Astrocyte (in vitro differentiated cells and primary cell): ENCODE measurements around the gene ANKRD52. TPM values are rescaled to one million over a fixed set of nuclear protein-coding genes. Genes with fewer than 3 reads are reported as not detected.

Source experiments
- DNase-seq: peaks from one replicate; pipeline ENCODE4 v3.0.0-alpha.2; 2010; ENCODE audit warnings: low read depth
- FAIRE-seq: peaks from 2 replicates; lab custom pipeline; 2011; peaks lifted over from hg19 to GRCh38; lab: Jason Lieb, UNC
- H2AFZ ChIP-seq: 2 replicates; pipeline ENCODE4 v1.6.0; 2012; ENCODE audit warnings: low read depth, low read length, inconsistent platforms
- H3K27ac ChIP-seq: 2 replicates; pipeline ENCODE4 v1.5.1; 2011; ENCODE audit warnings: low read depth, low read length, inconsistent platforms
- H3K27me3 ChIP-seq: 2 replicates; pipeline ENCODE4 v1.6.0; 2011; ENCODE audit warnings: low read length, inconsistent platforms; ENCODE audit not compliant: insufficient read depth
- H3K36me3 ChIP-seq: 2 replicates; pipeline ENCODE4 v1.5.1; 2011; ENCODE audit warnings: low read length, inconsistent platforms; ENCODE audit not compliant: insufficient read depth
- H3K4me1 ChIP-seq: 2 replicates; pipeline ENCODE4 v1.5.1; 2011; ENCODE audit warnings: low read length, inconsistent platforms; ENCODE audit not compliant: insufficient read depth
- H3K4me2 ChIP-seq: 2 replicates; pipeline ENCODE4 v1.6.0; 2012; ENCODE audit warnings: low read length, inconsistent platforms
- H3K4me3 ChIP-seq: 2 replicates; pipeline ENCODE4 v1.5.1; 2011; ENCODE audit warnings: low read depth, mild to moderate bottlenecking, low read length, inconsistent platforms; ENCODE audit not compliant: insufficient read depth
- H3K79me2 ChIP-seq: 2 replicates; pipeline ENCODE4 v1.6.0; 2012; ENCODE audit warnings: mild to moderate bottlenecking, low read length, inconsistent platforms; ENCODE audit not compliant: insufficient read depth
- H3K9ac ChIP-seq: 2 replicates; pipeline ENCODE4 v1.6.0; 2012; ENCODE audit warnings: mild to moderate bottlenecking, low read length, inconsistent platforms
- H3K9me3 ChIP-seq: 2 replicates; pipeline ENCODE4 v1.5.1; 2012; ENCODE audit warnings: low read depth, mild to moderate bottlenecking, low read length, inconsistent platforms; ENCODE audit not compliant: insufficient read depth
- H4K20me1 ChIP-seq: 2 replicates; pipeline ENCODE4 v1.6.0; 2012; ENCODE audit warnings: low read length, inconsistent platforms; ENCODE audit not compliant: insufficient read depth
- H3K27ac Mint-ChIP-seq: one replicate; pipeline ENCODE4 v1.8.0; 2021; ENCODE audit warnings: mild to moderate bottlenecking, mixed read lengths; ENCODE audit not compliant: unreplicated experiment
- H3K27me3 Mint-ChIP-seq: one replicate; pipeline ENCODE4 v1.8.0; 2021; ENCODE audit warnings: low read depth, mixed read lengths; ENCODE audit not compliant: unreplicated experiment
- H3K36me3 Mint-ChIP-seq: one replicate; pipeline ENCODE4 v1.8.0; 2021; ENCODE audit warnings: low read depth, mixed read lengths; ENCODE audit not compliant: unreplicated experiment
- H3K4me1 Mint-ChIP-seq: one replicate; pipeline ENCODE4 v1.8.0; 2021; ENCODE audit warnings: low read depth, mixed read lengths; ENCODE audit not compliant: unreplicated experiment
- H3K4me3 Mint-ChIP-seq: one replicate; pipeline ENCODE4 v1.8.0; 2021; ENCODE audit warnings: mild to moderate bottlenecking, moderate library complexity, mixed read lengths; ENCODE audit not compliant: unreplicated experiment
- H3K9me3 Mint-ChIP-seq: one replicate; pipeline ENCODE4 v1.8.0; 2021; ENCODE audit warnings: mild to moderate bottlenecking, mixed read lengths; ENCODE audit not compliant: unreplicated experiment
- CTCF ChIP-seq: IDR thresholded peaks from 2 replicates; pipeline ENCODE4 v1.5.1; 2011; ENCODE audit warnings: low read depth, mild to moderate bottlenecking, inconsistent platforms, low read length, moderate library complexity; ENCODE audit not compliant: insufficient read depth
- EZH2 ChIP-seq: IDR thresholded peaks from 2 replicates; pipeline ENCODE4 v1.6.1; 2012; ENCODE audit warnings: mild to moderate bottlenecking, low read length, inconsistent platforms; ENCODE audit not compliant: insufficient read depth
- total RNA-seq: library from RNA; stranded (reverse); gene quantifications from 2 replicates; pipeline ENCODE4 v1.2.1, GENCODE V29; 2021

The ANKRD52 gene
- total RNA-seq, 1 donor from 2014 or later: 105 TPM

- peak overlapping the region; percentile 92 for H3K4me2 ChIP-seq
- Mint-ChIP-seq H3K27ac (peak overlapping the region; percentile 99), H3K9me3 (no peaks in the 10 kb centered on the region), H3K4me3 (peak overlapping the region; percentile 97), H3K27me3 (no peaks in the 10 kb centered on the region), H3K4me1 (peaks cover 12% of the 10 kb centered on the region), H3K36me3 (peaks cover 5% of the 10 kb centered on the region)
- no peaks in the 10 kb centered on the region for H3K36me3 ChIP-seq
- H4K20me1 ChIP-seq: peaks cover 8% of the 10 kb centered on the region
- H2AFZ ChIP-seq: peak overlapping the region; percentile 85
- DNase-seq (peak; percentile 50), FAIRE-seq (no peak)
- peak overlapping the region; percentile 81 for H3K4me3 ChIP-seq
- H3K4me1 ChIP-seq: peaks cover 19% of the 10 kb centered on the region
- H3K9ac ChIP-seq: peak overlapping the region; percentile 94
- TF ChIP-seq CTCF: no peak
- no peak for TF ChIP-seq EZH2
- no peaks in the 10 kb centered on the region for H3K9me3 ChIP-seq
- peaks cover 47% of the 10 kb centered on the region for H3K79me2 ChIP-seq
- peak overlapping the region; percentile 92 for H3K27ac ChIP-seq
- H3K27me3 ChIP-seq: no peaks in the 10 kb centered on the region
Measured at GRCh38 chr12:56220611-56221231, 37.5 kb downstream of the ANKRD52 start.

- Histone ChIP-seq H4K20me1 (peaks cover 12% of the 10 kb centered on the region), H3K79me2 (peaks cover 45% of the 10 kb centered on the region), H3K27ac (no peak overlapping the region), H3K9me3 (no peaks in the 10 kb centered on the region), H3K4me2 (peak overlapping the region; percentile 92), H3K4me3 (no peak overlapping the region), H3K9ac (no peak overlapping the region), H3K36me3 (peaks cover 5% of the 10 kb centered on the region), H3K4me1 (peaks cover 16% of the 10 kb centered on the region), H2AFZ (no peak overlapping the region), H3K27me3 (no peaks in the 10 kb centered on the region)
- DNase-seq: no peak
- no peak for FAIRE-seq
- TF ChIP-seq EZH2 (no peak), CTCF (no peak)
- no peak overlapping the region for H3K27ac Mint-ChIP-seq
- H3K4me1 Mint-ChIP-seq: peaks cover 12% of the 10 kb centered on the region
- peaks cover 7% of the 10 kb centered on the region for H3K36me3 Mint-ChIP-seq
- H3K9me3 Mint-ChIP-seq: no peaks in the 10 kb centered on the region
- H3K27me3 Mint-ChIP-seq: no peaks in the 10 kb centered on the region
- H3K4me3 Mint-ChIP-seq: peak overlapping the region; percentile 97
Measured at GRCh38 chr12:56219840-56220239, 38.3 kb downstream of the ANKRD52 start.

GRCh38 chr12:56216461-56216860 is 41.7 kb downstream of the ANKRD52 start:
- peaks cover 4% of the 10 kb centered on the region for H3K4me1 ChIP-seq
- peaks cover 30% of the 10 kb centered on the region for H3K36me3 ChIP-seq
- Mint-ChIP-seq H3K36me3 (peaks cover 15% of the 10 kb centered on the region), H3K27ac (no peak overlapping the region), H3K27me3 (no peaks in the 10 kb centered on the region), H3K4me3 (no peak overlapping the region), H3K4me1 (peaks cover 2% of the 10 kb centered on the region), H3K9me3 (no peaks in the 10 kb centered on the region)
- no peaks in the 10 kb centered on the region for H3K9me3 ChIP-seq
- no peak overlapping the region for H3K27ac ChIP-seq
- DNase-seq (no peak), FAIRE-seq (no peak)
- H3K9ac ChIP-seq: no peak overlapping the region
- H4K20me1 ChIP-seq: peaks cover 24% of the 10 kb centered on the region
- H3K4me3 ChIP-seq: no peak overlapping the region
- no peak for TF ChIP-seq CTCF
- TF ChIP-seq EZH2: no peak
- no peak overlapping the region for H3K4me2 ChIP-seq
- H3K79me2 ChIP-seq: peaks cover 50% of the 10 kb centered on the region
- H2AFZ ChIP-seq: no peak overlapping the region
- no peaks in the 10 kb centered on the region for H3K27me3 ChIP-seq
